ENCODE measurements around the gene SUSD1. TPM values are rescaled to one million over a fixed set of nuclear protein-coding genes. Genes with fewer than 3 reads are reported as not detected.

Gene SUSD1
- total and polyA plus RNA-seq, 5 donors: 4.5 to 13.3 (median 8.7) TPM

DNA sequence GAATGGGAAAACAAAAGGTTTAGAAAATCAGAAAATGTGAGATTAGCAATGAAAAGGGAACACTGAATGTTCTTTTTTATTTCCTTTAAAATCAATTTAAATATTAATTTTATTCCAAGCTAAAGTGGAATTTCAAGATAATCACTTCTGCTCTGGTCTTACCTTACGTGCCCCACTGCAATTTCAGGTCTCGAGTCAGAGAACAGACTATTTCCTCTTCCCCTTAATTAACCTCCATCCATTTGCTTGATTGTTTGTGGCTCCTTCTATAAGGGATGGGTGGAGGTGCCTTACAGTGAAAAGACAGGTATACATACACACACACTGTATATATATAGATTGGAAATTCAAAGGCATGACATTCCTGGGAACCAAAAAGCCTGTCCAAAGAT is 137.1 kb downstream of the SUSD1 start:
- H3K27ac ChIP-seq (ENCODE audit: low read length): no peak overlapping the region
- ATAC-seq (no peak), DNase-seq (no peak)
- WGBS: 88% methylated on average over 2 of the region's 2 CpGs
- no peaks in the 10 kb centered on the region for H3K27me3 ChIP-seq (ENCODE audit: control insufficient read depth, insufficient read depth)
- no peaks in the 10 kb centered on the region for H3K9me3 ChIP-seq (ENCODE audit: control insufficient read depth, low read length)
- no peak overlapping the region for H3K4me3 ChIP-seq (ENCODE audit: low read length)
- peaks cover 5% of the 10 kb centered on the region for H3K4me1 ChIP-seq (ENCODE audit: control insufficient read depth, insufficient read depth, low read length)
- intact Hi-C loops (cut with DNase I): no loop called here

DNA sequence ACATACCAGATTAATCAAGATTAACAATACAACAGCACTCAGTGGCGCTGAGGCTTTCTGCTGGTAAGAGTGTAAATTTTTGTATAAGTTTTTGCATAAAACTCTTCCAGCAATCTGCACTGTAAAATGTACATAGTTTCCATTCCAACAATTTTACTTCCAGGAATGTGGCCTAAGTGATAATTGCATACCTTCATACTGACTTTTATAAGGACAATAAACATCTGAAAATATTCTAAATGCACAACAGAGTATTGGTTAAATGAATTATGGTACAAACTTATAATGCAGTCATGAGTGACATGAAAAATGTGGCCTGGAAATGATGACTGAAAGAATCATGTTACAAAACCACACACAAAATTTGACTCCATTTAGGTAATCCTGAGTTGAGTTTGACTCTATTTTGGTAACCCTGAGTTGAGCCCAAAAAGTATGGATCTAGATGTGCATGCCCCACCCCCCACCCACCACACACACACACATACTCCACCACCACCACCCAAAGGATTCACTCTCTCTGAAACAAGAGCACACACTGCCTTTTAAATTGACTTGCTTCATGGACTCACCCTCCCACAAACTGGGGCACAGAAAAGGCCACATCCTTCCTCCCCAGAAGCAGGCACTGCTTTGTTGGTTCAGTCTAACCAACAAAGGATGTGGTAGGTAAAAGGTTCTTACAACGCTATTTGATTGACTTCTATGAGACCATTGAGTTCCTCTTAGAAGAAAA is 137.6 kb downstream of the SUSD1 start:
- no peaks in the 10 kb centered on the region for H3K9me3 ChIP-seq (ENCODE audit: control insufficient read depth, low read length)
- no peak for ATAC-seq
- no peaks in the 10 kb centered on the region for H3K27me3 ChIP-seq (ENCODE audit: control insufficient read depth, insufficient read depth)
- no peak for DNase-seq
- 80% methylated on average over 2 of the region's 2 CpGs for WGBS
- intact Hi-C loops (cut with DNase I): no loop called here
- H3K4me1 ChIP-seq (ENCODE audit: control insufficient read depth, insufficient read depth, low read length): peaks cover 5% of the 10 kb centered on the region
- no peak overlapping the region for H3K27ac ChIP-seq (ENCODE audit: low read length)
- H3K4me3 ChIP-seq (ENCODE audit: low read length): no peak overlapping the region

GRCh38 chr9:112035166-112035826 is 139.8 kb downstream of the SUSD1 start:
- no peak for DNase-seq
- peak overlapping the region; percentile 29 for H3K27ac ChIP-seq (ENCODE audit: low read length)
- intact Hi-C loops (cut with DNase I): no loop called here
- H3K9me3 ChIP-seq (ENCODE audit: control insufficient read depth, low read length): no peaks in the 10 kb centered on the region
- peak in 1 of 2 donors; percentile 16 for ATAC-seq
- no peaks in the 10 kb centered on the region for H3K4me1 ChIP-seq (ENCODE audit: control insufficient read depth, insufficient read depth, low read length)
- 65% methylated on average over 6 of the region's 6 CpGs for WGBS
- no peaks in the 10 kb centered on the region for H3K27me3 ChIP-seq (ENCODE audit: control insufficient read depth, insufficient read depth)
- H3K4me3 ChIP-seq (ENCODE audit: low read length): no peak overlapping the region

DNA sequence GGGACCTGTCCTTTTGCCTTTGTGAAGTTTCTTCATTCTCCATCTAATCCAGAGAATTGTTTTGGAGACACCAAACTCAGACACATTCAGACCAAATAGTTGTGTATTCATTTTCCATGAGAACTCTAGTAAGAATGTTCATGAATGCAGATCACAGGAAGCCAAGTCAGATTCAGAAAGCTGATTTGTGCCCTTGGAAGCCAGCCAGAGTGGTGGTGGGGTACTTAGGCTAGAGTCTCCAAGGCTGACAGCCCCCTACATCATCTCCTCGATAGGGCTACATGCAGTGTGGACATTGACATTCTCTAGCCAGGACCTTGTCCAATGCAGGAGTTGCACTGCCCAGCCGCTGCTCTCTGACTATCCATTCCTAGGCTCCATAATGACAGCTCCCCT is 140.9 kb downstream of the SUSD1 start:
- DNase-seq (no peak), ATAC-seq (no peak)
- Histone ChIP-seq H3K9me3 (ENCODE audit: control insufficient read depth, low read length) (no peaks in the 10 kb centered on the region), H3K4me1 (ENCODE audit: control insufficient read depth, insufficient read depth, low read length) (no peaks in the 10 kb centered on the region), H3K27me3 (ENCODE audit: control insufficient read depth, insufficient read depth) (no peaks in the 10 kb centered on the region), H3K27ac (ENCODE audit: low read length) (no peak overlapping the region), H3K4me3 (ENCODE audit: low read length) (no peak overlapping the region)
- 86% methylated on average over 2 of the region's 2 CpGs for WGBS
- intact Hi-C loops (cut with DNase I): no loop called here

DNA sequence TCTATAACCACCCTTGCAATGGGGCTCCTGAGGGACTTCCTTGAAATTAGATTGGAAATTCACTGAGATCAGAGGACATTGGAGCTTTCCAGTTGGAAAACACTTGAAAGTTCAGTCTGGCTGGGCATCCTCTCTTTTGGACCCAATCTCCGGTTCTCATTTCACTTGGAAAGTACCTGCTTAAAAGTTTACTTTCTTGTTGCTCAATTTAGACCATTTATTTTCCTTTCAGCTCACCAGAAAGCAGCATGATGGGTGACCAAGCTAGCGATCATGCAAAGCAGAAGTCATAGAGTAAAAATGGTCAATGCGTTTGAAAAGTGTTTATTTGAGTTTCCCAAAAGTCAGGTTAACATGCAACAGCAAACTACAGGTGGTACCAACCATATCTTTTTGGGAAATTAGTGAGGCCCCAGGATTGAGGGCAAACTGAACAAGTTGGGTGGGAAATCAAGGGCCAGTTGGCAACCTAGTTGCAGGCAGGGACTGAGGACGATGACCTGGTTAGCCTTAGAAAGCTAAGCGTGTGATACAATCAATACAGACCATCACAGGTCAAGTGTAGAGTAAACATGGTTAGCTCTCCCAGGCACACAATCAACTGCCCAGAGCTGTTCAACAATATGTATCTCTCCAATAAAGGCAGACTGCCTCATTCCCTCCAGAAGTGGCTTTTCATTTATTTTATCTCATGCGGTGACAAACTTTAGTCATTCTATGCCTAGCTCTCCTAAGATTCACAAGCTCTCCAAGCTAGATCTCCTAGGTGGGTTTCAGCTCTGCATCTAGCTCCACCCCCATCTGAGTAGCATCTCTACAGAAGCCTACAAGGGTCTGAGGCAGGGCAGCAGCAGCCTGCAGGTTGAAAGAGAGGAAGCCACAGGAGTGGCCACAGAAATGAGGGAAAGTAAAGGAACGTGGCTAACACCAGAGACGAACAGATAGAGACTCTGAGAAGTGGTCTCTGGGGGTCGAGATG is 141.6 kb downstream of the SUSD1 start:
- 92% methylated on average over 9 of the region's 9 CpGs for WGBS
- DNase-seq (no peak), ATAC-seq (no peak)
- Histone ChIP-seq H3K9me3 (ENCODE audit: control insufficient read depth, low read length) (no peaks in the 10 kb centered on the region), H3K27me3 (ENCODE audit: control insufficient read depth, insufficient read depth) (no peaks in the 10 kb centered on the region), H3K4me1 (ENCODE audit: control insufficient read depth, insufficient read depth, low read length) (no peaks in the 10 kb centered on the region), H3K4me3 (ENCODE audit: low read length) (no peak overlapping the region), H3K27ac (ENCODE audit: low read length) (no peak overlapping the region)
- intact Hi-C loops (cut with DNase I): no loop called here

DNA sequence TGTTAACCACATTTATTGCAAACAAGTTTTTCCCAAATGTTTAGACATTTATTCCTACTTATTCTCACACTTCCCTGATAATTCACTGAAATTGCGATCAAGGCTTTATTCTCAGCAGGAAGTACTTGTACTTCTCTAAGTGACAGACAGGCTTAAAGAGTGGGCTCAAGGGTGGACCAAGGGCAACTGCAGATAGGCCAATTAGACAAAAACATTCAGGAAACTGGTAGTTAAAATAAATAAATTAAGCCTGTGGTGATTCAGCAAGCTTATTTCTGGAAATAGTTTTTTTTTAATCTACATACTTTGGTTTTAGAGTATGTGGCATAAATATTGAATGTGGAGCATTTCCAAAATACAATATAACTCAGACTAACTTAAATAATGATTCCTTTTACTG is 142.4 kb downstream of the SUSD1 start:
- Histone ChIP-seq H3K4me3 (ENCODE audit: low read length) (no peak overlapping the region), H3K9me3 (ENCODE audit: control insufficient read depth, low read length) (no peaks in the 10 kb centered on the region), H3K27me3 (ENCODE audit: control insufficient read depth, insufficient read depth) (no peaks in the 10 kb centered on the region), H3K4me1 (ENCODE audit: control insufficient read depth, insufficient read depth, low read length) (no peaks in the 10 kb centered on the region), H3K27ac (ENCODE audit: low read length) (no peak overlapping the region)
- intact Hi-C loops (cut with DNase I): no loop called here
- ATAC-seq (no peak), DNase-seq (no peak)
- WGBS: 73% methylated on average over 1 of the region's 1 CpG

GRCh38 chr9:112032009-112032408 is 143.1 kb downstream of the SUSD1 start:
- intact Hi-C loops (cut with DNase I): no loop called here
- WGBS: 93% methylated on average over 2 of the region's 2 CpGs
- ATAC-seq (no peak), DNase-seq (no peak)
- Histone ChIP-seq H3K27ac (ENCODE audit: low read length) (no peak overlapping the region), H3K4me1 (ENCODE audit: control insufficient read depth, insufficient read depth, low read length) (no peaks in the 10 kb centered on the region), H3K4me3 (ENCODE audit: low read length) (no peak overlapping the region), H3K9me3 (ENCODE audit: control insufficient read depth, low read length) (no peaks in the 10 kb centered on the region), H3K27me3 (ENCODE audit: control insufficient read depth, insufficient read depth) (no peaks in the 10 kb centered on the region)

- 73% methylated on average over 3 of the region's 3 CpGs for WGBS
- H3K27ac ChIP-seq (ENCODE audit: low read length): no peak overlapping the region
- no peaks in the 10 kb centered on the region for H3K27me3 ChIP-seq (ENCODE audit: control insufficient read depth, insufficient read depth)
- intact Hi-C loops (cut with DNase I): no loop called here
- H3K9me3 ChIP-seq (ENCODE audit: control insufficient read depth, low read length): no peaks in the 10 kb centered on the region
- no peaks in the 10 kb centered on the region for H3K4me1 ChIP-seq (ENCODE audit: control insufficient read depth, insufficient read depth, low read length)
- DNase-seq: no peak
- ATAC-seq: no peak
- H3K4me3 ChIP-seq (ENCODE audit: low read length): no peak overlapping the region
Measured at GRCh38 chr9:112031400-112031799, 143.7 kb downstream of the SUSD1 start.

- H3K4me1 ChIP-seq (ENCODE audit: control insufficient read depth, insufficient read depth, low read length): no peaks in the 10 kb centered on the region
- no peak overlapping the region for H3K4me3 ChIP-seq (ENCODE audit: low read length)
- DNase-seq: no peak
- no peak for ATAC-seq
- intact Hi-C loops (cut with DNase I): no loop called here
- H3K9me3 ChIP-seq (ENCODE audit: control insufficient read depth, low read length): no peaks in the 10 kb centered on the region
- WGBS: 57% methylated on average over 3 of the region's 3 CpGs
- no peaks in the 10 kb centered on the region for H3K27me3 ChIP-seq (ENCODE audit: control insufficient read depth, insufficient read depth)
- no peak overlapping the region for H3K27ac ChIP-seq (ENCODE audit: low read length)
Measured at GRCh38 chr9:112029921-112030444, 145.1 kb downstream of the SUSD1 start.

DNA sequence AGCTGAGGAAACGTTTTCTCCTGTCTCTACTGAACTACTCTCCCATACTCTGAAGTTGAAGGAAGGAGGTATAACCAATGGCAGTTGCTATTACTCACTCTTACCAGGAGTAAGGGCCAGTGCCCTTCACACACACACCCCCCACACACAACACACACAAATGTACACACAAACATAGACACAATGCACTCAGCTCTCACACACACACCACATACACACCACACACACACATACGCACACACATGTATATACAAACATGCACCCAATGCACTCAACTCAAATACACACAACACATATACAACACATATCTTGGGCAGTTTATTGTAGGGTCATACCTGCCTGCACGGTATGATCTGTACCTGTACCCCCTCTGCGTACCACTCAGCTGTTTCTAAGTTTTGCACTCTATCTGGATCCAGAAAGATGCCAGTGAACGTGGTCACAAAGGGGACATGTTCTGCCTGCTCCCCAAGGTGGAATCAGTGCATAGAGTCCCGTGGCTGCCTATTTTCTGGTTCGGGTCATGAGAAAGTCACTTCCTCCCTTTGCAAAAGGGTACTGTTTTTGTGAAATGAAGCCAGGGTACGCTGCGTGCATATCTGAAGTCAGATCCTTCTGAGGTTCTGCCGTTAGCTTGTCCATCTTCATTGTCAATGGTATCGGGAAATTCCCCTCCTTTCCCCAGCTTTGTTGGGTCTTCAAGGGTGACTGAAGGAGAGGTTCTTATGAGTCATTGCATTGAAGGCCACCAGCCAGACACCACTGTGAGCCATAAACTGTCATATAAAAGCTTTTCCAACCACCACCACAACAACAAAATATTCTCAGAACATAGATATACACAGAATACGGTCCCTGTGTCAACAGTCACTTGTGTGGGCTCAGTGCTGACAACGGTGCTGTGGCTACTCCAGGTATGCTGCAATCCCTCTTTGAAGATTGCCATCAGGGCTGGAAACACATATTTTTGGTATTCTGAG is 146.6 kb downstream of the SUSD1 start:
- ATAC-seq: no peak
- Histone ChIP-seq H3K9me3 (ENCODE audit: control insufficient read depth, low read length) (no peaks in the 10 kb centered on the region), H3K4me3 (ENCODE audit: low read length) (no peak overlapping the region), H3K27ac (ENCODE audit: low read length) (no peak overlapping the region), H3K4me1 (ENCODE audit: control insufficient read depth, insufficient read depth, low read length) (no peaks in the 10 kb centered on the region), H3K27me3 (ENCODE audit: control insufficient read depth, insufficient read depth) (no peaks in the 10 kb centered on the region)
- DNase-seq: no peak
- intact Hi-C loops (cut with DNase I): no loop called here
- 87% methylated on average over 13 of the region's 13 CpGs for WGBS

All from right cardiac atrium (tissue), 5 donors.